Measurements from ENCODE around the gene UST.

- TF ChIP-seq, protein P1, sequence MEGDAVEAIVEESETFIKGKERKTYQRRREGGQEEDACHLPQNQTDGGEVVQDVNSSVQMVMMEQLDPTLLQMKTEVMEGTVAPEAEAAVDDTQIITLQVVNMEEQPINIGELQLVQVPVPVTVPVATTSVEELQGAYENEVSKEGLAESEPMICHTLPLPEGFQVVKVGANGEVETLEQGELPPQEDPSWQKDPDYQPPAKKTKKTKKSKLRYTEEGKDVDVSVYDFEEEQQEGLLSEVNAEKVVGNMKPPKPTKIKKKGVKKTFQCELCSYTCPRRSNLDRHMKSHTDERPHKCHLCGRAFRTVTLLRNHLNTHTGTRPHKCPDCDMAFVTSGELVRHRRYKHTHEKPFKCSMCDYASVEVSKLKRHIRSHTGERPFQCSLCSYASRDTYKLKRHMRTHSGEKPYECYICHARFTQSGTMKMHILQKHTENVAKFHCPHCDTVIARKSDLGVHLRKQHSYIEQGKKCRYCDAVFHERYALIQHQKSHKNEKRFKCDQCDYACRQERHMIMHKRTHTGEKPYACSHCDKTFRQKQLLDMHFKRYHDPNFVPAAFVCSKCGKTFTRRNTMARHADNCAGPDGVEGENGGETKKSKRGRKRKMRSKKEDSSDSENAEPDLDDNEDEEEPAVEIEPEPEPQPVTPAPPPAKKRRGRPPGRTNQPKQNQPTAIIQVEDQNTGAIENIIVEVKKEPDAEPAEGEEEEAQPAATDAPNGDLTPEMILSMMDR (IDR thresholded peaks at IDR 0.05) = no peak
- TF ChIP-seq EZH2 (IDR thresholded peaks at IDR 0.05) = no peak
These were observed 11.2 kb downstream of the UST start for GRCh38 chr6:148757944-148758480.
